Erythroblast (primary cell): ENCODE data around the gene SYT5.

Experiments used
- GATA1 ChIP-seq: IDR thresholded peaks from 2 replicates; pipeline ENCODE4 v1.6.1; 2011; ENCODE audit warnings: low read depth, mild to moderate bottlenecking, control low read depth, low read length, moderate library complexity
- POLR2A ChIP-seq: IDR thresholded peaks from 2 replicates; pipeline ENCODE4 v1.6.1; 2011; ENCODE audit warnings: mild to moderate bottlenecking, low read length

GRCh38 chr19:55178781-55179599, 1.1 kb downstream of the SYT5 start:
- no peak for TF ChIP-seq POLR2A
- TF ChIP-seq GATA1 = no peak
